Measurements from ENCODE around the gene GPRIN3. TPM values are rescaled to one million over a fixed set of nuclear protein-coding genes. Genes with fewer than 3 reads are reported as not detected.

Gene GPRIN3
- total RNA-seq, 1 donor from 2014 or later = 6.1 TPM

GRCh38 chr4:89336818-89337420, 29.3 kb upstream of the GPRIN3 start:
- Histone ChIP-seq H3K27ac (no peak overlapping the region), H3K9me3 (no peaks in the 10 kb centered on the region), H3K4me3 (no peak overlapping the region), H3K27me3 (no peaks in the 10 kb centered on the region), H3K4me1 (no peaks in the 10 kb centered on the region), H3K36me3 (no peaks in the 10 kb centered on the region)
- no peak for TF ChIP-seq POLR2A (IDR thresholded peaks at IDR 0.05)
- no peak for TF ChIP-seq POLR2AphosphoS5 (IDR thresholded peaks at IDR 0.05; ENCODE audit: insufficient read depth in 1 of 2, low read depth in 1 of 2)
- TF ChIP-seq, protein P1, sequence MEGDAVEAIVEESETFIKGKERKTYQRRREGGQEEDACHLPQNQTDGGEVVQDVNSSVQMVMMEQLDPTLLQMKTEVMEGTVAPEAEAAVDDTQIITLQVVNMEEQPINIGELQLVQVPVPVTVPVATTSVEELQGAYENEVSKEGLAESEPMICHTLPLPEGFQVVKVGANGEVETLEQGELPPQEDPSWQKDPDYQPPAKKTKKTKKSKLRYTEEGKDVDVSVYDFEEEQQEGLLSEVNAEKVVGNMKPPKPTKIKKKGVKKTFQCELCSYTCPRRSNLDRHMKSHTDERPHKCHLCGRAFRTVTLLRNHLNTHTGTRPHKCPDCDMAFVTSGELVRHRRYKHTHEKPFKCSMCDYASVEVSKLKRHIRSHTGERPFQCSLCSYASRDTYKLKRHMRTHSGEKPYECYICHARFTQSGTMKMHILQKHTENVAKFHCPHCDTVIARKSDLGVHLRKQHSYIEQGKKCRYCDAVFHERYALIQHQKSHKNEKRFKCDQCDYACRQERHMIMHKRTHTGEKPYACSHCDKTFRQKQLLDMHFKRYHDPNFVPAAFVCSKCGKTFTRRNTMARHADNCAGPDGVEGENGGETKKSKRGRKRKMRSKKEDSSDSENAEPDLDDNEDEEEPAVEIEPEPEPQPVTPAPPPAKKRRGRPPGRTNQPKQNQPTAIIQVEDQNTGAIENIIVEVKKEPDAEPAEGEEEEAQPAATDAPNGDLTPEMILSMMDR (IDR thresholded peaks at IDR 0.05) = no peak
- intact Hi-C loops (cut with DNase I) = no loop called here
- no peak for DNase-seq (ENCODE audit: extremely low spot score in 2 of 2)

GRCh38 chr4:89334830-89335229, 27.2 kb upstream of the GPRIN3 start:
- no peaks in the 10 kb centered on the region for H3K27me3 ChIP-seq
- intact Hi-C loops (cut with DNase I) = no loop called here
- H3K27ac ChIP-seq = no peak overlapping the region
- no peak for DNase-seq (ENCODE audit: extremely low spot score in 2 of 2)
- no peaks in the 10 kb centered on the region for H3K9me3 ChIP-seq
- no peaks in the 10 kb centered on the region for H3K4me1 ChIP-seq
- TF ChIP-seq POLR2AphosphoS5 (IDR thresholded peaks at IDR 0.05; ENCODE audit: insufficient read depth in 1 of 2, low read depth in 1 of 2) = no peak
- no peak for TF ChIP-seq POLR2A (IDR thresholded peaks at IDR 0.05)
- TF ChIP-seq, protein P1 (IDR thresholded peaks at IDR 0.05) = no peak
- no peaks in the 10 kb centered on the region for H3K36me3 ChIP-seq
- no peak overlapping the region for H3K4me3 ChIP-seq

- H3K36me3 ChIP-seq = no peaks in the 10 kb centered on the region
Observed at GRCh38 chr4:89334311-89334710, 26.7 kb upstream of the GPRIN3 start.

DNA sequence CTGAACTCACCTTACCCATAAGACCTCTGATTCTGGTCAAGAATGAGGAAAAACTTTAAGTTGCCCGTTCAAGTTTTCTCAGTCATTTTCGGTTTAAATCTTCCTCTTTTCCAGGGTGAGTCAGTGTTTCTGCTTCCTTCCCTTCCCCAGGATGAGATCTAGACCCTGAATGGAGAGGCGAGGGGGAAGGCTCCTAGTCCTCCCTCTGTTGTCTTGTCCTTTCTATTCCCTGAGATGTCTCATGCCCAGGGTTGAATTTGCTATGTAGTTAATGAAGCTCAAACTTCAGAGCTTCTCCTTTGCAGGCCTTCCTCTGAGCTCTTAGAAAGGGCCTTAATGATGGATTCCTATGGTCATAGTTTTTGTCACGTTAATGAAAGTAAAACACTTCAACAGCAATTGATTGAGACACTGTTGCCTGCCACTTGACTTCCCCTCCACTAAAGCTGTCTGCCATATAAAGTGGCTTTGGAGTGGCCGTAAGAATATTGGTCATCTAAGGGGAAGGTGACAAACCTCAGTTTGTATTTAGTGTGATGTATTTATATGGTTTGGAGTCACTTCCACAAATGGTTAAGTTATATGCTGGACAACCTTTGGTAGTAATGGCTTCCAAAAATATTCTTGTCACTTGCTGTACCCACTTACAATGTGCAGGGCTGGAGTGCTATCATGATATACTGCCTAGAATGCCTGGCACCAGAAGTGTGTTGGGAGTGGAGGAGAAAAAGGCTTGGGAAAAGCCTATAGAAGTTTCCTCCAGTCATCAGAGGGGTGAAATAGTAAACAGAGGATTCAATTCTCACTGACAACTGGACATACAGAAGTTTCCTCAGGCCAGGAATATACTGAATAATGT, 24.3 kb upstream of the GPRIN3 start:
- TF ChIP-seq POLR2A (IDR thresholded peaks at IDR 0.05) (no peak), POLR2AphosphoS5 (IDR thresholded peaks at IDR 0.05; ENCODE audit: insufficient read depth in 1 of 2, low read depth in 1 of 2) (no peak)
- TF ChIP-seq, protein P1 (IDR thresholded peaks at IDR 0.05) = no peak
- intact Hi-C loops (cut with DNase I) = no loop called here
- Histone ChIP-seq H3K4me3 (no peak overlapping the region), H3K4me1 (no peaks in the 10 kb centered on the region), H3K27ac (no peak overlapping the region), H3K27me3 (no peaks in the 10 kb centered on the region), H3K36me3 (no peaks in the 10 kb centered on the region), H3K9me3 (no peaks in the 10 kb centered on the region)
- DNase-seq (ENCODE audit: extremely low spot score in 2 of 2) = no peak

More at GRCh38 chr4:89334311-89334710, 26.7 kb upstream of the GPRIN3 start:
- no peak for DNase-seq (ENCODE audit: extremely low spot score in 2 of 2)
- no peak for TF ChIP-seq POLR2A (IDR thresholded peaks at IDR 0.05)
- Histone ChIP-seq H3K4me1 (no peaks in the 10 kb centered on the region), H3K9me3 (no peaks in the 10 kb centered on the region), H3K4me3 (no peak overlapping the region), H3K27me3 (no peaks in the 10 kb centered on the region), H3K27ac (no peak overlapping the region)
- intact Hi-C loops (cut with DNase I) = no loop called here

GRCh38 chr4:89331197-89331596, 23.6 kb upstream of the GPRIN3 start:
- H3K36me3 ChIP-seq = no peaks in the 10 kb centered on the region
- no peak overlapping the region for H3K27ac ChIP-seq
- H3K4me3 ChIP-seq = no peak overlapping the region
- H3K9me3 ChIP-seq = no peaks in the 10 kb centered on the region
- no peak for TF ChIP-seq POLR2A (IDR thresholded peaks at IDR 0.05)
- no peak for TF ChIP-seq POLR2AphosphoS5 (IDR thresholded peaks at IDR 0.05; ENCODE audit: insufficient read depth in 1 of 2, low read depth in 1 of 2)
- TF ChIP-seq, protein P1 (IDR thresholded peaks at IDR 0.05) = no peak
- no peak for DNase-seq (ENCODE audit: extremely low spot score in 2 of 2)
- H3K4me1 ChIP-seq = no peaks in the 10 kb centered on the region
- no peaks in the 10 kb centered on the region for H3K27me3 ChIP-seq
- intact Hi-C loops (cut with DNase I) = no loop called here

Data from vagina (tissue), 2 donors.